HepG2 (cell line): Measurements from ENCODE around the gene TFF1. TPM values are rescaled to one million over a fixed set of nuclear protein-coding genes. Genes with fewer than 3 reads are reported as not detected.

ENCODE experiments used
- ATAC-seq: fragments of 200-7000 bp; cut with Tn5 transposase; 3 replicates; pipeline ENCODE4 v1.9.1; 2020; ENCODE audit warnings: mild to moderate bottlenecking, moderate library complexity
- BruUV-seq: library from RNA; stranded (reverse); fragments of 400-500 nt; replicated peaks from 2 replicates; lab custom pipeline; 2021; lab: Mats Ljungman, UMichigan
- CTCF ChIA-PET: fragments of 300-600 bp; formaldehyde crosslinking; extraction: SDS; loops from one replicate; lab custom pipeline; 2021; ENCODE audit warnings: low total read pairs, inconsistent platforms, low intra/inter-chr PET ratio; lab: Yijun Ruan, JAX
- POLR2A ChIA-PET: fragments of 350-600 bp; sonication (Branson Sonifier 250); formaldehyde crosslinking; loops from one replicate; lab custom pipeline; 2020; ENCODE audit warnings: antibody characterized with exemption, inconsistent platforms; lab: Yijun Ruan, JAX
- DNase-seq: peaks from one replicate; pipeline ENCODE4 v3.0.0-alpha.2; 2015; ENCODE audit warnings: low spot score
- FAIRE-seq: peaks from 3 replicates; lab custom pipeline; 2011; peaks lifted over from hg19 to GRCh38; lab: Jason Lieb, UNC
- H2AFZ ChIP-seq: one replicate; pipeline ENCODE4 v1.6.1; 2011; ENCODE audit warnings: low read length, inconsistent platforms
- H3K27ac ChIP-seq: fragments of 300-600 bp; 3 replicates; pipeline ENCODE4 v1.8.0; 2011; ENCODE audit warnings: mixed run types, mild to moderate bottlenecking, mixed read lengths, low read length, inconsistent platforms; ENCODE audit not compliant: insufficient read depth; ENCODE audit errors: extremely low read length
- H3K27me3 ChIP-seq, 2 experiments: fragments of 200-600 bp in 1 of 2; 2 replicates in 1 of 2; 3 replicates in 1 of 2; pipeline versions ENCODE4 v1.6.0 to v1.8.0; 2011; ENCODE audit warnings: low read length in 2 of 2, mild to moderate bottlenecking in 2 of 2, moderate library complexity in 2 of 2, inconsistent platforms in 1 of 2; ENCODE audit not compliant: insufficient read depth in 2 of 2, control insufficient read depth in 1 of 2
- H3K36me3 ChIP-seq, 2 experiments: fragments of 200-600 bp in 1 of 2; replicated peaks in 1 of 2; 2 replicates in 1 of 2; 3 replicates in 1 of 2; pipeline versions ENCODE4 v1.5.1 to v1.8.0; 2011; ENCODE audit warnings: low read length in 2 of 2, inconsistent platforms in 1 of 2; ENCODE audit not compliant: insufficient read depth in 2 of 2, control insufficient read depth in 1 of 2
- H3K4me1 ChIP-seq: 2 replicates; pipeline ENCODE4 v1.5.1; 2012; ENCODE audit warnings: low read length, inconsistent platforms; ENCODE audit not compliant: insufficient read depth
- H3K4me2 ChIP-seq: 2 replicates; pipeline ENCODE4 v1.6.0; 2011; ENCODE audit warnings: low read depth, low read length, inconsistent platforms
- H3K4me3 ChIP-seq, 3 experiments: fragments of 200-600 bp in 1 of 3; sonication (generic), shearing (Covaris generic) in 1 of 3; replicated peaks in 1 of 3; 2 replicates each; pipeline ENCODE4 v1.5.1; 2011 to 2016; ENCODE audit warnings: low read length in 3 of 3, inconsistent platforms in 2 of 3, low read depth in 2 of 3, mild to moderate bottlenecking in 2 of 3, control low read depth in 1 of 3, mixed read lengths in 1 of 3; ENCODE audit not compliant: insufficient read depth in 1 of 3
- H3K79me2 ChIP-seq: one replicate; pipeline ENCODE4 v1.6.1; 2011; ENCODE audit warnings: low read length, inconsistent platforms; ENCODE audit not compliant: insufficient read depth
- H3K9ac ChIP-seq: 2 replicates; pipeline ENCODE4 v1.6.0; 2011; ENCODE audit warnings: mild to moderate bottlenecking, low read depth, low read length, inconsistent platforms; ENCODE audit not compliant: insufficient read depth
- H3K9me3 ChIP-seq: 2 replicates; pipeline ENCODE4 v1.5.1; 2012; ENCODE audit warnings: mild to moderate bottlenecking, low read length
- H4K20me1 ChIP-seq: 2 replicates; pipeline ENCODE4 v1.6.0; 2011; ENCODE audit warnings: inconsistent platforms, mild to moderate bottlenecking, low read length, moderate library complexity; ENCODE audit not compliant: insufficient read depth
- JUND ChIP-seq: sonication (generic); formaldehyde crosslinking; IDR thresholded peaks from 2 replicates; pipeline ENCODE4 v1.8.0; 2022; ENCODE audit warnings: mild to moderate bottlenecking, missing genetic modification reagents
- KAT2B ChIP-seq: fragments of 150-350 bp; IDR thresholded peaks from 2 replicates; pipeline ENCODE4 v1.6.1; 2014; ENCODE audit warnings: low read depth, low read length, borderline replicate concordance
- NBN ChIP-seq: fragments of 450-650 bp; conservative IDR thresholded peaks from 2 replicates; pipeline ENCODE4 v1.6.1; 2017
- NFE2L2 ChIP-seq: fragments of 150-350 bp; IDR thresholded peaks from 2 replicates; pipeline ENCODE4 v1.6.1; 2014; ENCODE audit warnings: low read length
- PAX8 ChIP-seq: sonication (generic); formaldehyde crosslinking; IDR thresholded peaks from 2 replicates; pipeline ENCODE4 v1.8.0; 2022; ENCODE audit warnings: mild to moderate bottlenecking, missing genetic modification reagents, borderline replicate concordance
- RBM22 ChIP-seq: fragments of 200-400 bp; formaldehyde crosslinking; optimal IDR thresholded peaks from 2 replicates; pipeline ENCODE3; 2017; ENCODE audit warnings: mild to moderate bottlenecking, low read length, moderate library complexity
- REXO4 ChIP-seq: sonication (generic); formaldehyde crosslinking; IDR thresholded peaks from 2 replicates; pipeline ENCODE4 v1.8.0; 2022; ENCODE audit warnings: missing genetic modification reagents, mild to moderate bottlenecking, borderline replicate concordance
- SAFB2 ChIP-seq: sonication (generic); formaldehyde crosslinking; IDR thresholded peaks from 2 replicates; pipeline ENCODE4 v1.5.1; 2020; ENCODE audit warnings: missing genetic modification reagents, low read depth, mild to moderate bottlenecking, borderline replicate concordance
- THAP11 ChIP-seq: IDR thresholded peaks from 2 replicates; pipeline ENCODE4 v1.6.1; 2016; ENCODE audit warnings: missing biosample characterization, missing genetic modification reagents
- ZFAT ChIP-seq: sonication (generic); formaldehyde crosslinking; conservative IDR thresholded peaks from 2 replicates; pipeline ENCODE4 v1.8.1; 2023; ENCODE audit warnings: missing genetic modification reagents, inconsistent platforms
- ZNF282 ChIP-seq: fragments of 450-650 bp; IDR thresholded peaks from 2 replicates; pipeline ENCODE4 v1.6.1; 2018; ENCODE audit not compliant: partially characterized antibody
- ZNF564 ChIP-seq: sonication (generic); formaldehyde crosslinking; IDR thresholded peaks from 2 replicates; pipeline ENCODE4 v1.8.1; 2023; ENCODE audit warnings: mild to moderate bottlenecking, missing genetic modification reagents
- WGBS: methylation state at CpG from one replicate; pipeline ENCODE4 v1.1.6; 2017; ENCODE audit warnings: low lambda C conversion rate; 5-methylcytosine and 5-hydroxymethylcytosine counted together
- in situ Hi-C: cut with HindIII; loops from 2 replicates; pipeline ENCODE4 v1.10.0; 2017; ENCODE audit warnings: low pct_unique_long_range_greater_than_20kb; ENCODE audit not compliant: extremely low pct_ligation_motif_present
- intact Hi-C: fragments of 100-400 bp; cut with micrococcal nuclease; formaldehyde crosslinking; loops from one replicate; pipeline ENCODE4 v1.10.0; 2022; ENCODE audit not compliant: unreplicated experiment
- polyA plus RNA-seq, 8 experiments: library from polyadenylated mRNA; depleted of rRNA in 3 of 8; stranded (reverse) in 7 of 8; unstranded in 1 of 8; fragments of >200 nt; fragmentation: Illumina TruSeq in 4 of 8; extraction: Trizol in 4 of 8; gene quantifications; 2 replicates each; pipeline versions ENCODE4 v1.2.1 to v1.2.3, GENCODE V29; 2011 to 2016; ENCODE audit warnings: low read depth in 4 of 8, missing spikeins in 1 of 8, mixed read lengths in 1 of 8; ENCODE audit not compliant: insufficient read depth in 1 of 8
- total RNA-seq, 5 experiments: library from RNA; depleted of rRNA; stranded (reverse); fragments of >200 nt; fragmentation: Illumina TruSeq; extraction: Trizol; gene quantifications; 2 replicates each; pipeline ENCODE4 v1.2.3, GENCODE V29; 2016; ENCODE audit warnings: low read depth in 1 of 5
- TF ChIP-seq, protein P1 (sequence below): sonication (generic); formaldehyde crosslinking; IDR thresholded peaks from 2 replicates; pipeline ENCODE4 v1.8.0; 2022; ENCODE audit warnings: mild to moderate bottlenecking, missing genetic modification reagents, moderate library complexity
- TF ChIP-seq, protein P2 (sequence below): IDR thresholded peaks from 2 replicates; pipeline ENCODE4 v1.6.1; 2016; ENCODE audit warnings: low read depth, missing genetic modification reagents, missing compliant biosample characterization

The TFF1 gene
- total and polyA plus RNA-seq, 2 of the 13 experiments (the other 11 are each of a cell fraction or from before 2014, with no cell fraction given), result 0.24 to 19.4 TPM

- Histone ChIP-seq H4K20me1 (no peaks in the 10 kb centered on the region), H3K9ac (no peak overlapping the region), H3K4me3 (no peak overlapping the region), H3K27me3 (peaks cover 0 to 17% of the 10 kb centered on the region in 2 experiments; a peak in 1 of 5 replicates), H2AFZ (no peak overlapping the region), H3K36me3 (no peaks in the 10 kb centered on the region), H3K27ac (no peak overlapping the region), H3K4me1 (peaks cover 36% of the 10 kb centered on the region), H3K79me2 (no peaks in the 10 kb centered on the region), H3K4me2 (no peak overlapping the region), H3K9me3 (no peaks in the 10 kb centered on the region; the same call in 1 of the 2 replicates)
- no peak for FAIRE-seq
- intact Hi-C loops, result no loop called here
- DNase-seq, result no peak
- POLR2A ChIA-PET, result no interaction called here
- in situ Hi-C loops, result no loop called here
- 78% methylated on average over 12 of the region's 12 CpGs for WGBS
- TF ChIP-seq ZNF564 (CRISPR knock-in tag) (no peak), THAP11 (CRISPR knock-in tag) (no peak), PAX8 (CRISPR knock-in tag) (no peak), JUND (CRISPR knock-in tag) (no peak), SAFB2 (CRISPR knock-in tag) (no peak), ZNF282 (no peak), NBN (no peak), ZFAT (no peak), NFE2L2 (no peak), REXO4 (CRISPR knock-in tag) (no peak), RBM22 (no peak), KAT2B (no peak)
- TF ChIP-seq, protein P1, sequence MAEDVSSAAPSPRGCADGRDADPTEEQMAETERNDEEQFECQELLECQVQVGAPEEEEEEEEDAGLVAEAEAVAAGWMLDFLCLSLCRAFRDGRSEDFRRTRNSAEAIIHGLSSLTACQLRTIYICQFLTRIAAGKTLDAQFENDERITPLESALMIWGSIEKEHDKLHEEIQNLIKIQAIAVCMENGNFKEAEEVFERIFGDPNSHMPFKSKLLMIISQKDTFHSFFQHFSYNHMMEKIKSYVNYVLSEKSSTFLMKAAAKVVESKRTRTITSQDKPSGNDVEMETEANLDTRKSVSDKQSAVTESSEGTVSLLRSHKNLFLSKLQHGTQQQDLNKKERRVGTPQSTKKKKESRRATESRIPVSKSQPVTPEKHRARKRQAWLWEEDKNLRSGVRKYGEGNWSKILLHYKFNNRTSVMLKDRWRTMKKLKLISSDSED (CRISPR knock-in tag), result no peak
- TF ChIP-seq, protein P2, sequence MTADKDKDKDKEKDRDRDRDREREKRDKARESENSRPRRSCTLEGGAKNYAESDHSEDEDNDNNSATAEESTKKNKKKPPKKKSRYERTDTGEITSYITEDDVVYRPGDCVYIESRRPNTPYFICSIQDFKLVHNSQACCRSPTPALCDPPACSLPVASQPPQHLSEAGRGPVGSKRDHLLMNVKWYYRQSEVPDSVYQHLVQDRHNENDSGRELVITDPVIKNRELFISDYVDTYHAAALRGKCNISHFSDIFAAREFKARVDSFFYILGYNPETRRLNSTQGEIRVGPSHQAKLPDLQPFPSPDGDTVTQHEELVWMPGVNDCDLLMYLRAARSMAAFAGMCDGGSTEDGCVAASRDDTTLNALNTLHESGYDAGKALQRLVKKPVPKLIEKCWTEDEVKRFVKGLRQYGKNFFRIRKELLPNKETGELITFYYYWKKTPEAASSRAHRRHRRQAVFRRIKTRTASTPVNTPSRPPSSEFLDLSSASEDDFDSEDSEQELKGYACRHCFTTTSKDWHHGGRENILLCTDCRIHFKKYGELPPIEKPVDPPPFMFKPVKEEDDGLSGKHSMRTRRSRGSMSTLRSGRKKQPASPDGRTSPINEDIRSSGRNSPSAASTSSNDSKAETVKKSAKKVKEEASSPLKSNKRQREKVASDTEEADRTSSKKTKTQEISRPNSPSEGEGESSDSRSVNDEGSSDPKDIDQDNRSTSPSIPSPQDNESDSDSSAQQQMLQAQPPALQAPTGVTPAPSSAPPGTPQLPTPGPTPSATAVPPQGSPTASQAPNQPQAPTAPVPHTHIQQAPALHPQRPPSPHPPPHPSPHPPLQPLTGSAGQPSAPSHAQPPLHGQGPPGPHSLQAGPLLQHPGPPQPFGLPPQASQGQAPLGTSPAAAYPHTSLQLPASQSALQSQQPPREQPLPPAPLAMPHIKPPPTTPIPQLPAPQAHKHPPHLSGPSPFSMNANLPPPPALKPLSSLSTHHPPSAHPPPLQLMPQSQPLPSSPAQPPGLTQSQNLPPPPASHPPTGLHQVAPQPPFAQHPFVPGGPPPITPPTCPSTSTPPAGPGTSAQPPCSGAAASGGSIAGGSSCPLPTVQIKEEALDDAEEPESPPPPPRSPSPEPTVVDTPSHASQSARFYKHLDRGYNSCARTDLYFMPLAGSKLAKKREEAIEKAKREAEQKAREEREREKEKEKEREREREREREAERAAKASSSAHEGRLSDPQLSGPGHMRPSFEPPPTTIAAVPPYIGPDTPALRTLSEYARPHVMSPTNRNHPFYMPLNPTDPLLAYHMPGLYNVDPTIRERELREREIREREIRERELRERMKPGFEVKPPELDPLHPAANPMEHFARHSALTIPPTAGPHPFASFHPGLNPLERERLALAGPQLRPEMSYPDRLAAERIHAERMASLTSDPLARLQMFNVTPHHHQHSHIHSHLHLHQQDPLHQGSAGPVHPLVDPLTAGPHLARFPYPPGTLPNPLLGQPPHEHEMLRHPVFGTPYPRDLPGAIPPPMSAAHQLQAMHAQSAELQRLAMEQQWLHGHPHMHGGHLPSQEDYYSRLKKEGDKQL (CRISPR knock-in tag), result no peak
- no peak for ATAC-seq
- CTCF ChIA-PET, result no interaction called here
- BruUV-seq, result no TSS peak
Measured at GRCh38 chr21:42362198-42362597, 4.1 kb downstream of the TFF1 start.
